Endothelial cell of umbilical vein (primary cell): ENCODE data around the gene BET1. TPM values are rescaled to one million over a fixed set of nuclear protein-coding genes. Genes with fewer than 3 reads are reported as not detected.

Experiments used
- BruUV-seq: library from RNA; stranded (reverse); fragments of 400-500 nt; replicated peaks from 2 replicates; lab custom pipeline; 2021; lab: Mats Ljungman, UMichigan
- CTCF ChIA-PET: fragments of 300-600, 350-600 bp; sonication (Branson Sonifier 250); formaldehyde crosslinking; loops from one replicate; lab custom pipeline; 2021; ENCODE audit warnings: antibody characterized with exemption, inconsistent platforms; lab: Charles Lee
- POLR2A ChIA-PET: fragments of 300-600, 350-600 bp; sonication (Branson Sonifier 250); formaldehyde crosslinking; loops from one replicate; lab custom pipeline; 2021; ENCODE audit warnings: antibody characterized with exemption, inconsistent platforms; lab: Charles Lee
- DNase-seq: peaks from one replicate; pipeline ENCODE4 v3.0.0-alpha.2; 2011; ENCODE audit warnings: low read depth, low spot score
- FAIRE-seq: peaks from 2 replicates; lab custom pipeline; 2011; peaks lifted over from hg19 to GRCh38; lab: Jason Lieb, UNC
- H2AFZ ChIP-seq: 2 replicates; pipeline ENCODE4 v1.6.0; 2012; ENCODE audit warnings: low read depth, low read length, control low read depth, inconsistent platforms
- H3K27ac ChIP-seq: 2 replicates; pipeline ENCODE4 v1.5.1; 2011; ENCODE audit warnings: low read depth, mild to moderate bottlenecking, control low read depth, low read length, moderate library complexity; ENCODE audit not compliant: insufficient read depth
- H3K27me3 ChIP-seq, 2 experiments: 2 replicates each; pipeline versions ENCODE4 v1.6.0 to v1.6.1; 2011; ENCODE audit warnings: low read length in 2 of 2, mixed read lengths in 1 of 2; ENCODE audit not compliant: control insufficient read depth in 2 of 2, insufficient read depth in 2 of 2
- H3K36me3 ChIP-seq, 2 experiments: 2 replicates in 1 of 2; 3 replicates in 1 of 2; pipeline ENCODE4 v1.5.1; 2011; ENCODE audit warnings: low read length in 2 of 2, mild to moderate bottlenecking in 1 of 2, moderate library complexity in 1 of 2; ENCODE audit not compliant: control insufficient read depth in 2 of 2, insufficient read depth in 2 of 2; ENCODE audit errors: extremely low read depth in 1 of 2
- H3K4me1 ChIP-seq: 3 replicates; pipeline ENCODE4 v1.5.1; 2011; ENCODE audit warnings: mild to moderate bottlenecking, low read length; ENCODE audit not compliant: control insufficient read depth, insufficient read depth; ENCODE audit errors: extremely low read depth
- H3K4me2 ChIP-seq: 2 replicates; pipeline ENCODE4 v1.6.1; 2011; ENCODE audit warnings: low read length, control low read depth, mixed read lengths; ENCODE audit not compliant: insufficient read depth
- H3K4me3 ChIP-seq, 3 experiments: fragments of 200-600 bp in 1 of 3; sonication (generic), shearing (Covaris generic) in 1 of 3; replicated peaks in 1 of 3; 2 replicates each; pipeline ENCODE4 v1.5.1; 2011 to 2016; ENCODE audit warnings: control low read depth in 3 of 3, low read length in 3 of 3, mild to moderate bottlenecking in 2 of 3, inconsistent platforms in 1 of 3, low read depth in 1 of 3, moderate library complexity in 1 of 3; ENCODE audit not compliant: insufficient read depth in 1 of 3
- H3K79me2 ChIP-seq: 2 replicates; pipeline ENCODE4 v1.6.0; 2012; ENCODE audit warnings: low read length, inconsistent platforms; ENCODE audit not compliant: control insufficient read depth, insufficient read depth
- H3K9ac ChIP-seq: replicated peaks from 2 replicates; pipeline ENCODE3; 2011; ENCODE audit warnings: low read length, control low read depth; ENCODE audit not compliant: insufficient read depth; ENCODE audit errors: extremely low read depth
- H3K9me1 ChIP-seq: replicated peaks from 3 replicates; pipeline ENCODE4 v1.6.0; 2011; ENCODE audit warnings: mild to moderate bottlenecking, low read length; ENCODE audit not compliant: control insufficient read depth, insufficient read depth; ENCODE audit errors: extremely low read depth
- H3K9me3 ChIP-seq: replicated peaks from 2 replicates; pipeline ENCODE4 v1.5.1; 2012; ENCODE audit warnings: low read length, inconsistent platforms; ENCODE audit not compliant: control insufficient read depth, insufficient read depth
- H4K20me1 ChIP-seq: replicated peaks from 2 replicates; pipeline ENCODE3; 2011; ENCODE audit warnings: mild to moderate bottlenecking, low read length; ENCODE audit not compliant: control insufficient read depth, insufficient read depth; ENCODE audit errors: extremely low read depth
- EZH2 ChIP-seq: IDR thresholded peaks from 2 replicates; pipeline ENCODE4 v1.6.1; 2012; ENCODE audit warnings: borderline replicate concordance, low read depth, mild to moderate bottlenecking, moderate library complexity, low read length, inconsistent platforms; ENCODE audit not compliant: severe bottlenecking
- FOS ChIP-seq: IDR thresholded peaks from 2 replicates; pipeline ENCODE4 v1.6.1; 2011; ENCODE audit warnings: mild to moderate bottlenecking, low read length, moderate library complexity, borderline replicate concordance; ENCODE audit not compliant: insufficient read depth
- GATA2 ChIP-seq: IDR thresholded peaks from 2 replicates; pipeline ENCODE4 v1.7.0; 2011; ENCODE audit warnings: low read depth, mild to moderate bottlenecking, moderate library complexity, mixed read lengths, low read length; ENCODE audit not compliant: insufficient read length, insufficient read depth
- JUN ChIP-seq: IDR thresholded peaks from 2 replicates; pipeline ENCODE4 v1.6.1; 2011; ENCODE audit warnings: borderline replicate concordance, low read depth; ENCODE audit not compliant: insufficient read length, insufficient read depth
- MAX ChIP-seq: IDR thresholded peaks from 2 replicates; pipeline ENCODE4 v1.6.1; 2011; ENCODE audit not compliant: insufficient read depth, insufficient read length
- MYC ChIP-seq: IDR thresholded peaks from one replicate; pipeline ENCODE4 v1.6.1; 2011; ENCODE audit warnings: mild to moderate bottlenecking, low read depth, low read length
- POLR2A ChIP-seq: IDR thresholded peaks from 2 replicates; pipeline ENCODE4 v1.6.1; 2012; ENCODE audit warnings: low read depth, mild to moderate bottlenecking, control low read depth, low read length
- POLR2AphosphoS5 ChIP-seq: IDR thresholded peaks from 2 replicates; pipeline ENCODE4 v1.6.1; 2012; ENCODE audit warnings: low read depth, mild to moderate bottlenecking, control low read depth, low read length, moderate library complexity; ENCODE audit not compliant: insufficient read depth
- dilution Hi-C: fragments of 300-500 bp; cut with MboI; formaldehyde crosslinking; loops from one replicate; pipeline ENCODE4 v1.15.0; 2019; ENCODE audit warnings: low sequenced_read_pairs; ENCODE audit not compliant: extremely low pct_ligation_motif_present
- intact Hi-C: fragments of 100-400 bp; cut with micrococcal nuclease; formaldehyde crosslinking; loops from one replicate; pipeline ENCODE4 v1.10.0; 2022
- polyA plus RNA-seq, 4 experiments: library from polyadenylated mRNA; depleted of rRNA in 3 of 4; stranded (reverse) in 3 of 4; unstranded in 1 of 4; fragments of >200 nt; gene quantifications; 2 replicates each; pipeline versions ENCODE4 v1.2.1 to v1.2.3, GENCODE V29; 2011 to 2012; ENCODE audit warnings: missing spikeins in 1 of 4
- total RNA-seq: library from RNA; stranded (reverse); gene quantifications from 2 replicates; pipeline ENCODE4 v1.2.3, GENCODE V29; 2021
- TF ChIP-seq, protein P1 (sequence below), 2 donors: IDR thresholded peaks; 1 replicate in 1 of 2; 2 replicates in 1 of 2; pipeline ENCODE4 v1.5.1; 2011; ENCODE audit warnings: low read length in 2 of 2, mild to moderate bottlenecking in 2 of 2, moderate library complexity in 2 of 2, control low read depth in 1 of 2, inconsistent platforms in 1 of 2, low read depth in 1 of 2; ENCODE audit not compliant: insufficient read depth in 1 of 2; ENCODE audit errors: extremely low read depth in 1 of 2

Gene BET1
- total and polyA plus RNA-seq, 2 donors (not counting 3 experiments of a cell fraction or from before 2014, with no cell fraction given), result 21.9 to 28.4 TPM

GRCh38 chr7:94016786-94017185 is 12.6 kb upstream of the BET1 start:
- Histone ChIP-seq H4K20me1 (no peaks in the 10 kb centered on the region), H3K4me2 (no peak overlapping the region), H3K36me3 (no peaks in the 10 kb centered on the region), H3K4me3 (no peak overlapping the region), H2AFZ (no peak overlapping the region), H3K27ac (no peak overlapping the region), H3K9ac (no peak overlapping the region), H3K79me2 (no peaks in the 10 kb centered on the region), H3K9me1 (no peaks in the 10 kb centered on the region), H3K4me1 (no peaks in the 10 kb centered on the region), H3K27me3 (peaks cover 3 to 6% of the 10 kb centered on the region in 2 experiments), H3K9me3 (no peaks in the 10 kb centered on the region)
- TF ChIP-seq, protein P1, sequence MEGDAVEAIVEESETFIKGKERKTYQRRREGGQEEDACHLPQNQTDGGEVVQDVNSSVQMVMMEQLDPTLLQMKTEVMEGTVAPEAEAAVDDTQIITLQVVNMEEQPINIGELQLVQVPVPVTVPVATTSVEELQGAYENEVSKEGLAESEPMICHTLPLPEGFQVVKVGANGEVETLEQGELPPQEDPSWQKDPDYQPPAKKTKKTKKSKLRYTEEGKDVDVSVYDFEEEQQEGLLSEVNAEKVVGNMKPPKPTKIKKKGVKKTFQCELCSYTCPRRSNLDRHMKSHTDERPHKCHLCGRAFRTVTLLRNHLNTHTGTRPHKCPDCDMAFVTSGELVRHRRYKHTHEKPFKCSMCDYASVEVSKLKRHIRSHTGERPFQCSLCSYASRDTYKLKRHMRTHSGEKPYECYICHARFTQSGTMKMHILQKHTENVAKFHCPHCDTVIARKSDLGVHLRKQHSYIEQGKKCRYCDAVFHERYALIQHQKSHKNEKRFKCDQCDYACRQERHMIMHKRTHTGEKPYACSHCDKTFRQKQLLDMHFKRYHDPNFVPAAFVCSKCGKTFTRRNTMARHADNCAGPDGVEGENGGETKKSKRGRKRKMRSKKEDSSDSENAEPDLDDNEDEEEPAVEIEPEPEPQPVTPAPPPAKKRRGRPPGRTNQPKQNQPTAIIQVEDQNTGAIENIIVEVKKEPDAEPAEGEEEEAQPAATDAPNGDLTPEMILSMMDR (IDR thresholded peaks at IDR 0.05; ENCODE audit: extremely low read depth in 1 of 2, insufficient read depth in 1 of 2, low read depth in 1 of 2, low read length in 2 of 2), result no peak
- no peak for TF ChIP-seq POLR2A
- no peak for TF ChIP-seq EZH2
- TF ChIP-seq MYC, result no peak
- no peak for TF ChIP-seq GATA2
- no peak for TF ChIP-seq FOS
- no peak for TF ChIP-seq MAX
- no peak for TF ChIP-seq JUN
- no peak for TF ChIP-seq POLR2AphosphoS5
- BruUV-seq, result no TSS peak
- ChIA-PET CTCF (interaction anchor here (1.2 to 1.5 kb wide), 3 partner anchors 12 to 114 kb away, joined by 3 to 4 read pairs (median 3); no protein-coding TSS in a partner anchor), POLR2A (interaction anchor here (0.5 kb wide), 1 partner anchor 14 kb away, joined by 3 read pairs; no protein-coding TSS in a partner anchor)
- dilution Hi-C loops, result no loop called here
- DNase-seq, result no peak
- FAIRE-seq, result no peak
- intact Hi-C loops, result loop anchor here (5.0 kb wide), 1 partner anchor 46 kb away; no protein-coding TSS in a partner anchor
